Smooth muscle cell (in vitro differentiated cells): Measurements from ENCODE around the gene TMEM235. TPM values are rescaled to one million over a fixed set of nuclear protein-coding genes. Genes with fewer than 3 reads are reported as not detected.
"Not testable (repeated sequence)": the region's sequence is repeated elsewhere in the genome, so short reads cannot be mapped to it uniquely, and the experiment has no call there.

Source experiments
- DNase-seq: peaks from one replicate; lab custom pipeline; 2025; ENCODE audit not compliant: unreplicated experiment; lab: John Stamatoyannopoulos, UW
- H2AFZ ChIP-seq: fragments of 200-600 bp; sonication (generic); 2 replicates; pipeline ENCODE4 v1.6.0; 2016; ENCODE audit warnings: antibody characterized with exemption, low read depth, mild to moderate bottlenecking
- H3F3A ChIP-seq: fragments of 200-600 bp; sonication (generic); 2 replicates; pipeline ENCODE4 v1.6.0; 2017; ENCODE audit warnings: antibody characterized with exemption, low read depth
- H3K27ac ChIP-seq: fragments of 200-600 bp; sonication (generic); 2 replicates; pipeline ENCODE4 v1.5.1; 2016; ENCODE audit warnings: low read depth, mild to moderate bottlenecking
- H3K27me3 ChIP-seq: fragments of 200-600 bp; sonication (generic); 2 replicates; pipeline ENCODE4 v1.6.1; 2016; ENCODE audit warnings: low read depth, mild to moderate bottlenecking
- H3K36me3 ChIP-seq: fragments of 200-600 bp; sonication (generic); 2 replicates; pipeline ENCODE4 v1.5.1; 2016; ENCODE audit warnings: low read depth
- H3K4me1 ChIP-seq: fragments of 200-600 bp; sonication (generic); 2 replicates; pipeline ENCODE4 v1.5.1; 2016; ENCODE audit warnings: low read depth
- H3K4me2 ChIP-seq: fragments of 200-600 bp; sonication (generic); 2 replicates; pipeline ENCODE4 v1.6.0; 2016; ENCODE audit warnings: mild to moderate bottlenecking
- H3K4me3 ChIP-seq: fragments of 200-600 bp; sonication (generic); 2 replicates; pipeline ENCODE4 v1.5.1; 2016; ENCODE audit warnings: mild to moderate bottlenecking
- H3K79me2 ChIP-seq: fragments of 200-600 bp; sonication (generic); 2 replicates; pipeline ENCODE4 v1.6.0; 2016; ENCODE audit warnings: low read depth, mild to moderate bottlenecking
- H3K9ac ChIP-seq: fragments of 200-600 bp; sonication (generic); 2 replicates; pipeline ENCODE4 v1.6.0; 2016; ENCODE audit warnings: low read depth
- H3K9me3 ChIP-seq: fragments of 200-600 bp; sonication (generic); replicated peaks from 2 replicates; pipeline ENCODE4 v1.5.1; 2016; ENCODE audit warnings: low read depth
- H4K20me1 ChIP-seq: fragments of 200-600 bp; sonication (generic); 2 replicates; pipeline ENCODE4 v1.6.0; 2016; ENCODE audit warnings: low read depth
- CTCF ChIP-seq: fragments of 200-600 bp; sonication (generic); IDR thresholded peaks from 2 replicates; pipeline ENCODE4 v1.5.1; 2017; ENCODE audit warnings: borderline replicate concordance, mild to moderate bottlenecking, antibody characterized with exemption; ENCODE audit not compliant: insufficient read depth, poor library complexity, severe bottlenecking
- WGBS: methylation state at CpG from one replicate; pipeline ENCODE4 v1.1.7; 2016; ENCODE audit warnings: low lambda C conversion rate; 5-methylcytosine and 5-hydroxymethylcytosine counted together
- polyA plus RNA-seq: library from polyadenylated mRNA; unstranded; fragments of >200 nt; fragmentation: Nextera tagmentation; extraction: Ambion mirVana; gene quantifications from 2 replicates; pipeline ENCODE4 v1.2.1, GENCODE V29; 2016
- total RNA-seq: library from RNA; depleted of rRNA; stranded (reverse); fragments of >200 nt; gene quantifications from 2 replicates; pipeline ENCODE4 v1.2.3, GENCODE V29; 2014

TMEM235 gene
- total and polyA plus RNA-seq, 2 experiments from 2014 or later, result not detected

DNA sequence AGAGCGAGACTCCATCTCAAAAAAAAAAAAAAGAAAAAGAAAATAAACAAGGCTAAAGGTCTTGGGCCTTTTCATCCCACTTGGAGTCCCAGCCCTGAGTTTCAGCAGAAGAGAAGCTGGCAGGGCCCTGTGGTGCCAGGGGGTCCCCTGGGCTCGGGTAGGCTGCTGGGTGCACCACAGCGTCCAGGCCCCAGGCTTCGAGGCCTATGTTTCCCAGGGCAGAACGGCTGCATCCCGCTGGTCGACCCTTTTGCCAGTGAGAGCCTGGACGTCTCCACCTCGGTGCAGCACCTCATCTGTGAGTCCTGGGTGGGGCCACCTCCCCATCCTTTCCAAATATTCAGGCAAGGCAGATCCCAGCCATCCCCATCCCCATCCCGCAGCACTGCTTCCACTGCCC is 2.2 kb downstream of the TMEM235 start:
- 91% methylated on average over 10 of the region's 10 CpGs for WGBS
- DNase-seq, result no peak
- H3K27me3 ChIP-seq, result peaks cover 39% of the 10 kb centered on the region
- H3F3A ChIP-seq, result no peaks in the 10 kb centered on the region
- no peak overlapping the region for H3K4me2 ChIP-seq
- no peaks in the 10 kb centered on the region for H3K9me3 ChIP-seq
- no peak overlapping the region for H3K9ac ChIP-seq
- H4K20me1 ChIP-seq, result no peaks in the 10 kb centered on the region
- H2AFZ ChIP-seq, result no peak overlapping the region
- no peaks in the 10 kb centered on the region for H3K4me1 ChIP-seq
- no peaks in the 10 kb centered on the region for H3K79me2 ChIP-seq
- H3K36me3 ChIP-seq, result no peaks in the 10 kb centered on the region
- no peak overlapping the region for H3K4me3 ChIP-seq
- TF ChIP-seq CTCF, result no peak
- no peak overlapping the region for H3K27ac ChIP-seq

- H3K27me3 ChIP-seq, result peaks cover 39% of the 10 kb centered on the region
- no peaks in the 10 kb centered on the region for H3K79me2 ChIP-seq
Observed at GRCh38 chr17:78234261-78234865, 2.9 kb downstream of the TMEM235 start.

GRCh38 chr17:78235022-78235421 is 3.6 kb downstream of the TMEM235 start:
- H3K4me3 ChIP-seq, H3K36me3 ChIP-seq, H3K27ac ChIP-seq, H2AFZ ChIP-seq, H3K4me2 ChIP-seq, DNase-seq, H3K9ac ChIP-seq, H4K20me1 ChIP-seq, H3F3A ChIP-seq, H3K9me3 ChIP-seq, H3K4me1 ChIP-seq, H3K79me2 ChIP-seq: not testable (repeated sequence)
- H3K27me3 ChIP-seq, result peaks cover 32% of the 10 kb centered on the region
- WGBS, result 95% methylated on average over 6 of the region's 6 CpGs

More at GRCh38 chr17:78234261-78234865, 2.9 kb downstream of the TMEM235 start:
- no peaks in the 10 kb centered on the region for H3F3A ChIP-seq
- H3K4me2 ChIP-seq, result no peak overlapping the region
- no peak overlapping the region for H3K9ac ChIP-seq
- TF ChIP-seq CTCF, result no peak
- H3K9me3 ChIP-seq, result no peaks in the 10 kb centered on the region
- no peak overlapping the region for H2AFZ ChIP-seq
- H3K27ac ChIP-seq, result no peak overlapping the region
- H3K4me1 ChIP-seq, result no peaks in the 10 kb centered on the region
- no peaks in the 10 kb centered on the region for H4K20me1 ChIP-seq
- H3K4me3 ChIP-seq, result no peak overlapping the region
- no peak for DNase-seq
- WGBS, result 91% methylated on average over 16 of the region's 17 CpGs
- H3K36me3 ChIP-seq, result no peaks in the 10 kb centered on the region

DNA sequence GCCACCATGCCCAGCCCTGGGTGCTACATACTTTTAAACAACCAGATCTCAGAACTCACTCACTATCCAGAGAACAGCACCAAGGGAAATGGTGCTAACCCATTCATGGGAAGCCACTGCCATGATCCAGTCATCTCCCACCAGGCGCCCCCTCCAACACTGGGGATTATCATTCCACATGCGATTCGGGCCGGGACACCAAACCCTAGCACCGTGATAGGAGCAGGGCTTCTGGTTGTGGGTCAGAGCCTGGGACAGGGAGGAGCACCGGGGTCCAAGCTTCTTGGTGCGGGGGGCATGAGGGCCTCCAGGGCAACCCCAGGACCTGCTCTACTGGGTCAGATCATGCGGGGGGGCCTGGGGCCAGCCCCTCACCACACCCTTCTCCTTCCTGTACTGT is 4.5 kb downstream of the TMEM235 start:
- H3K27ac ChIP-seq, result no peak overlapping the region
- H3K36me3 ChIP-seq, result no peaks in the 10 kb centered on the region
- H3K9me3 ChIP-seq, result no peaks in the 10 kb centered on the region
- H3K79me2 ChIP-seq, result no peaks in the 10 kb centered on the region
- H3K4me2 ChIP-seq, result no peak overlapping the region
- H4K20me1 ChIP-seq, result no peaks in the 10 kb centered on the region
- no peak overlapping the region for H3K4me3 ChIP-seq
- peaks cover 24% of the 10 kb centered on the region for H3K27me3 ChIP-seq
- H3F3A ChIP-seq, result no peaks in the 10 kb centered on the region
- H3K4me1 ChIP-seq, result no peaks in the 10 kb centered on the region
- TF ChIP-seq CTCF, result no peak
- no peak overlapping the region for H3K9ac ChIP-seq
- no peak for DNase-seq
- WGBS, result 85% methylated on average over 8 of the region's 8 CpGs
- H2AFZ ChIP-seq, result no peak overlapping the region
